ENCODE data around the gene AGGF1. TPM values are rescaled to one million over a fixed set of nuclear protein-coding genes. Genes with fewer than 3 reads are reported as not detected.
"Not testable (repeated sequence)": the region's sequence is repeated elsewhere in the genome, so short reads cannot be mapped to it uniquely, and the experiment has no call there.

Gene AGGF1
- total and polyA plus RNA-seq, 10 donors, result 8.2 to 33.6 (median 25.9) TPM

GRCh38 chr5:77101298-77101697, 71.1 kb downstream of the AGGF1 start:
- Histone ChIP-seq H3K36me3 (peaks cover 0 to 4% (median 0%) of the 10 kb centered on the region in 6 donors), H3K9me3 (peaks cover 0 to 2% (median 0%) of the 10 kb centered on the region in 8 donors), H3K27me3 (replicated peaks in 1 of 7) (no peaks in the 10 kb centered on the region), H3K4me3 (no peak overlapping the region), H3K27ac (no peak overlapping the region), H3K4me1 (no peaks in the 10 kb centered on the region)
- TF ChIP-seq POLR2A (IDR thresholded peaks at IDR 0.05), result no peak
- no peak for TF ChIP-seq POLR2AphosphoS5 (IDR thresholded peaks at IDR 0.05)
- TF ChIP-seq, protein P1, sequence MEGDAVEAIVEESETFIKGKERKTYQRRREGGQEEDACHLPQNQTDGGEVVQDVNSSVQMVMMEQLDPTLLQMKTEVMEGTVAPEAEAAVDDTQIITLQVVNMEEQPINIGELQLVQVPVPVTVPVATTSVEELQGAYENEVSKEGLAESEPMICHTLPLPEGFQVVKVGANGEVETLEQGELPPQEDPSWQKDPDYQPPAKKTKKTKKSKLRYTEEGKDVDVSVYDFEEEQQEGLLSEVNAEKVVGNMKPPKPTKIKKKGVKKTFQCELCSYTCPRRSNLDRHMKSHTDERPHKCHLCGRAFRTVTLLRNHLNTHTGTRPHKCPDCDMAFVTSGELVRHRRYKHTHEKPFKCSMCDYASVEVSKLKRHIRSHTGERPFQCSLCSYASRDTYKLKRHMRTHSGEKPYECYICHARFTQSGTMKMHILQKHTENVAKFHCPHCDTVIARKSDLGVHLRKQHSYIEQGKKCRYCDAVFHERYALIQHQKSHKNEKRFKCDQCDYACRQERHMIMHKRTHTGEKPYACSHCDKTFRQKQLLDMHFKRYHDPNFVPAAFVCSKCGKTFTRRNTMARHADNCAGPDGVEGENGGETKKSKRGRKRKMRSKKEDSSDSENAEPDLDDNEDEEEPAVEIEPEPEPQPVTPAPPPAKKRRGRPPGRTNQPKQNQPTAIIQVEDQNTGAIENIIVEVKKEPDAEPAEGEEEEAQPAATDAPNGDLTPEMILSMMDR (IDR thresholded peaks at IDR 0.05 in 8 of 11, conservative IDR thresholded peaks at IDR 0.05 in 3 of 11), result no peak
- no peak for DNase-seq
- intact Hi-C loops (cut with DNase I; ENCODE audit: low total_unique reads), result no loop called here
- 88 to 96% (median 95%) methylated on average over 4 of the region's 4 CpGs for WGBS, 5 donors

- Histone ChIP-seq H3K36me3 (peaks cover 0 to 4% (median 0%) of the 10 kb centered on the region in 6 donors), H3K4me3 (no peak overlapping the region), H3K9me3 (peaks cover 0 to 7% (median 3%) of the 10 kb centered on the region in 8 donors), H3K4me1 (no peaks in the 10 kb centered on the region), H3K27me3 (replicated peaks in 1 of 7) (no peaks in the 10 kb centered on the region), H3K27ac (no peak overlapping the region)
- no peak for DNase-seq
- no peak for TF ChIP-seq POLR2AphosphoS5 (IDR thresholded peaks at IDR 0.05)
- TF ChIP-seq, protein P1 (IDR thresholded peaks at IDR 0.05 in 8 of 11, conservative IDR thresholded peaks at IDR 0.05 in 3 of 11), result no peak
- TF ChIP-seq POLR2A (IDR thresholded peaks at IDR 0.05), result no peak
- 86 to 94% (median 91%) methylated on average over 7 of the region's 7 CpGs for WGBS, 5 donors
- intact Hi-C loops (cut with DNase I; ENCODE audit: low total_unique reads), result no loop called here
These were observed 72.3 kb downstream of the AGGF1 start for GRCh38 chr5:77102549-77102948.

GRCh38 chr5:77103457-77103856, 73.3 kb downstream of the AGGF1 start:
- no peak for DNase-seq
- Histone ChIP-seq H3K27ac (no peak overlapping the region), H3K4me1 (no peaks in the 10 kb centered on the region), H3K4me3 (no peak overlapping the region), H3K27me3 (replicated peaks in 1 of 7) (no peaks in the 10 kb centered on the region), H3K9me3 (peaks cover 0 to 7% (median 3%) of the 10 kb centered on the region in 8 donors), H3K36me3 (peaks cover 0 to 4% (median 0%) of the 10 kb centered on the region in 6 donors)
- WGBS, 5 donors, result 84 to 100% (median 93%) methylated on average over 1 of the region's 1 CpG
- TF ChIP-seq POLR2AphosphoS5 (IDR thresholded peaks at IDR 0.05) (no peak), POLR2A (IDR thresholded peaks at IDR 0.05) (no peak)
- TF ChIP-seq, protein P1 (IDR thresholded peaks at IDR 0.05 in 8 of 11, conservative IDR thresholded peaks at IDR 0.05 in 3 of 11), result no peak
- intact Hi-C loops (cut with DNase I; ENCODE audit: low total_unique reads), result no loop called here

DNA sequence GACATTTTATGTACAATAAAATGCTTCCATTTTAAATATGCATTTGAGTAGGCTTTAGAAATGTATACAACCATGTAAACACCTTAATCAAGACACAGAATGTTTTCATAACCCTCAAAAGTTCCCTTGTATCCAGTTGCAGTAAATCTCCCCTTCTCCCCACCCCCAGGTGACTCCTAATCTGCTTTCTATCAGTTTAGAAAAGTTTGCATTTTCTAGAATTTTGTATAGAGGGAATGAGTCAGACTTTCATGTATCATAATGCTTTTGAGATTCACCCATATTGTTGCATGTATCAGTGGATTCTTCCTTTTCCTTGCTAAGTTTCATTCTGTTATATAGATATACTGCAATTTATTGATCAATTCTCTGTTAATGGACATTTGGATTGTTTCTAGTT, 74.6 kb downstream of the AGGF1 start:
- no peak overlapping the region for H3K4me3 ChIP-seq
- no peaks in the 10 kb centered on the region for H3K27me3 ChIP-seq (replicated peaks in 1 of 7)
- intact Hi-C loops (cut with DNase I; ENCODE audit: low total_unique reads), result no loop called here
- TF ChIP-seq POLR2AphosphoS5 (IDR thresholded peaks at IDR 0.05), result no peak
- TF ChIP-seq POLR2A (IDR thresholded peaks at IDR 0.05), result no peak
- TF ChIP-seq, protein P1 (IDR thresholded peaks at IDR 0.05 in 8 of 11, conservative IDR thresholded peaks at IDR 0.05 in 3 of 11), result no peak
- no peak overlapping the region for H3K27ac ChIP-seq
- H3K4me1 ChIP-seq, result no peaks in the 10 kb centered on the region
- no peak for DNase-seq
- H3K9me3 ChIP-seq, result peaks cover 0 to 7% (median 3%) of the 10 kb centered on the region in 8 donors
- peaks cover 0 to 4% (median 0%) of the 10 kb centered on the region in 6 donors for H3K36me3 ChIP-seq

- H3K4me1 ChIP-seq; DNase-seq; H3K9me3 ChIP-seq; intact Hi-C loops (cut with DNase I; ENCODE audit: low total_unique reads); H3K27me3 ChIP-seq (replicated peaks in 1 of 7); H3K4me3 ChIP-seq; H3K27ac ChIP-seq; H3K36me3 ChIP-seq: not testable (repeated sequence)
- WGBS, 5 donors, result 91 to 99% (median 97%) methylated on average over 3 to 4 of the region's 4 CpGs
These were observed 76.8 kb downstream of the AGGF1 start for GRCh38 chr5:77107035-77107434.
